HG03064 (cell line): ENCODE measurements around the gene OR51L1.

Experiments used
- ATAC-seq: cut with Tn5 transposase; IDR thresholded peaks from one replicate; pipeline ENCODE4 v1.9.1; 2021; ENCODE audit warnings: low read depth; ENCODE audit not compliant: unreplicated experiment

The OR51L1 gene

DNA sequence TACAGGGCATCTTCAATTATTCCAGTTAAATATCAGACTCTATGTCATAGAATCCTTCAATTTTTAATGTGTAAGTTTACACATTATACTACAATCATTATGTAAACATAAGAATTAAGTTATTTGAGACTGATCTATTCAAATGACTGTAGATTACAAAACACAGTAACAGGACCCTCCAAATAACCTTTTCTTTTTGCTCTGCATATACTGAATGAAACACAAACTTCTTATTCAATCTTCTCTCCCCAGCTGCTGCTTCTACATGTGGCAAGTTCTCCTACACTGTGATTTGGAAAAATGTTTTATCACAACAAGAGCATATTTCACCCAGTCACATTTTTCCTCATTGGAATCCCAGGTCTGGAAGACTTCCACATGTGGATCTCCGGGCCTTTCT is 51.6 kb downstream of the OR51L1 start, which contains the start of gene OR52J3:
Gene OR52J3 (plus strand): TSS at position 301 of the 400 bp plus-strand sequence. CDS start 0 bp downstream, at position 301.
- ATAC-seq = no peak

DNA sequence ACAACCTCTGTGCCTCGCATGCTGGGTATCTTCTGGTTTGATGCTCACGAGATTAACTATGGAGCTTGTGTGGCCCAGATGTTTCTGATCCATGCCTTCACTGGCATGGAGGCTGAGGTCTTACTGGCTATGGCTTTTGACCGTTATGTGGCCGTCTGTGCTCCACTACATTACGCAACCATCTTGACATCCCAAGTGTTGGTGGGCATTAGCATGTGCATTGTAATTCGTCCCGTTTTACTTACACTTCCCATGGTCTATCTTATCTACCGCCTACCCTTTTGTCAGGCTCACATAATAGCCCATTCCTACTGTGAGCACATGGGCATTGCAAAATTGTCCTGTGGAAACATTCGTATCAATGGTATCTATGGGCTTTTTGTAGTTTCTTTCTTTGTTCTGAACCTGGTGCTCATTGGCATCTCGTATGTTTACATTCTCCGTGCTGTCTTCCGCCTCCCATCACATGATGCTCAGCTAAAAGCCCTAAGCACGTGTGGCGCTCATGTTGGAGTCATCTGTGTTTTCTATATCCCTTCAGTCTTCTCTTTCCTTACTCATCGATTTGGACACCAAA is 52.2 kb downstream of the OR51L1 start:
- no peak for ATAC-seq
